K562 (cell line): ENCODE results near the gene ASB7. TPM values are rescaled to one million over a fixed set of nuclear protein-coding genes. Genes with fewer than 3 reads are reported as not detected.

Experiments used
- E2F6 ChIP-seq, 2 experiments: IDR thresholded peaks; 2 replicates each; pipeline ENCODE4 v1.6.1; 2011; ENCODE audit warnings: borderline replicate concordance in 1 of 2, control low read depth in 1 of 2, low read depth in 1 of 2, low read length in 1 of 2, mild to moderate bottlenecking in 1 of 2, mixed read lengths in 1 of 2, moderate library complexity in 1 of 2; ENCODE audit not compliant: insufficient read depth in 1 of 2, insufficient read length in 1 of 2, poor library complexity in 1 of 2, severe bottlenecking in 1 of 2; ENCODE audit errors: extremely low read depth in 1 of 2
- ETV6 ChIP-seq, 3 experiments: fragments of 150-350 bp in 1 of 3; sonication (generic) in 1 of 3; formaldehyde crosslinking in 1 of 3; IDR thresholded peaks; 2 replicates each; pipeline versions ENCODE4 v1.6.1 to v1.8.0; 2014 to 2022; ENCODE audit warnings: borderline replicate concordance in 2 of 3, low read depth in 2 of 3, antibody characterized with exemption in 1 of 3, low read length in 1 of 3, mild to moderate bottlenecking in 1 of 3, missing genetic modification reagents in 1 of 3
- GATA2 ChIP-seq: sonication (generic); formaldehyde crosslinking; IDR thresholded peaks from 2 replicates; pipeline ENCODE4 v1.4.0; 2020; ENCODE audit warnings: mild to moderate bottlenecking, missing genetic modification reagents
- MBD2 ChIP-seq: sonication (generic); IDR thresholded peaks from 2 replicates; pipeline ENCODE4 v1.6.1; 2016; ENCODE audit warnings: low read depth, borderline replicate concordance
- PRDM10 ChIP-seq: fragments of 450-650 bp; IDR thresholded peaks from 2 replicates; pipeline ENCODE4 v1.6.1; 2018; ENCODE audit not compliant: partially characterized antibody
- TRIM28 ChIP-seq: fragments of 450-650 bp; IDR thresholded peaks from 2 replicates; pipeline ENCODE4 v1.6.1; 2017
- ZNF449 ChIP-seq: fragments of 250-450 bp; sonication (Bioruptor Pico); IDR thresholded peaks from 2 replicates; pipeline ENCODE4 v1.8.0; 2022; ENCODE audit warnings: moderate library complexity, mild to moderate bottlenecking, inconsistent platforms
- ZNF609 ChIP-seq: sonication (generic); formaldehyde crosslinking; IDR thresholded peaks from 2 replicates; pipeline ENCODE4 v1.8.1; 2023; ENCODE audit warnings: missing genetic modification reagents, mild to moderate bottlenecking, borderline replicate concordance
- ZNF764 ChIP-seq: fragments of 250-450 bp; sonication (Bioruptor Pico); IDR thresholded peaks from 2 replicates; pipeline ENCODE4 v1.4.0; 2020; ENCODE audit warnings: low read depth, mild to moderate bottlenecking, moderate library complexity
- polyA plus RNA-seq, 8 experiments: library from polyadenylated mRNA; depleted of rRNA in 4 of 8; stranded (reverse) in 5 of 8; unstranded in 3 of 8; fragments of >200 nt; fragmentation: Nextera tagmentation in 2 of 8; fragmentation: Illumina TruSeq in 1 of 8; extraction: Ambion mirVana in 2 of 8; extraction: Trizol in 1 of 8; gene quantifications; 2 replicates each; pipeline versions ENCODE4 v1.2.1 to v1.2.3, GENCODE V29; 2011 to 2014; ENCODE audit warnings: inconsistent platforms in 1 of 8, missing spikeins in 1 of 8
- total RNA-seq, 7 experiments: library from RNA; depleted of rRNA in 6 of 7; stranded (reverse); fragments of >200 nt in 6 of 7; fragmentation: Illumina TruSeq in 2 of 7; extraction: Trizol in 2 of 7; gene quantifications; 2 replicates each; pipeline versions ENCODE4 v1.2.1 to v1.2.3, GENCODE V29; 2011 to 2021; ENCODE audit warnings: low replicate concordance in 1 of 7

The ASB7 gene
- total and polyA plus RNA-seq, 9 of the 15 experiments (the other 6 are each of a cell fraction or from before 2014, with no cell fraction given): 1.8 to 10.1 (median 6.8) TPM

- TF ChIP-seq ZNF609 (CRISPR knock-in tag): no peak
- no peak for TF ChIP-seq PRDM10
- TF ChIP-seq MBD2: no peak
- TF ChIP-seq GATA2 (CRISPR knock-in tag): no peak
- TF ChIP-seq TRIM28: no peak
- no peak for TF ChIP-seq E2F6 (IDR thresholded peaks at IDR 0.05; ENCODE audit: borderline replicate concordance in 1 of 2, extremely low read depth in 1 of 2, insufficient read depth in 1 of 2, insufficient read length in 1 of 2, low read depth in 1 of 2, low read length in 1 of 2, poor library complexity in 1 of 2, severe bottlenecking in 1 of 2)
- no peak for TF ChIP-seq ETV6 (IDR thresholded peaks at IDR 0.05; ENCODE audit: borderline replicate concordance in 1 of 2, low read depth in 2 of 2, low read length in 1 of 2)
- TF ChIP-seq ETV6 (CRISPR knock-in tag; IDR thresholded peaks at IDR 0.05; ENCODE audit: borderline replicate concordance): no peak
- TF ChIP-seq ZNF764 (CRISPR knock-in tag): no peak
- no peak for TF ChIP-seq ZNF449
- TF ChIP-seq, all 486 proteins: peak for 0
These were observed 92.1 kb downstream of the ASB7 start (continued) for GRCh38 chr15:100694381-100695021.
